ENCODE data around the gene METAP1D.

METAP1D gene

DNA sequence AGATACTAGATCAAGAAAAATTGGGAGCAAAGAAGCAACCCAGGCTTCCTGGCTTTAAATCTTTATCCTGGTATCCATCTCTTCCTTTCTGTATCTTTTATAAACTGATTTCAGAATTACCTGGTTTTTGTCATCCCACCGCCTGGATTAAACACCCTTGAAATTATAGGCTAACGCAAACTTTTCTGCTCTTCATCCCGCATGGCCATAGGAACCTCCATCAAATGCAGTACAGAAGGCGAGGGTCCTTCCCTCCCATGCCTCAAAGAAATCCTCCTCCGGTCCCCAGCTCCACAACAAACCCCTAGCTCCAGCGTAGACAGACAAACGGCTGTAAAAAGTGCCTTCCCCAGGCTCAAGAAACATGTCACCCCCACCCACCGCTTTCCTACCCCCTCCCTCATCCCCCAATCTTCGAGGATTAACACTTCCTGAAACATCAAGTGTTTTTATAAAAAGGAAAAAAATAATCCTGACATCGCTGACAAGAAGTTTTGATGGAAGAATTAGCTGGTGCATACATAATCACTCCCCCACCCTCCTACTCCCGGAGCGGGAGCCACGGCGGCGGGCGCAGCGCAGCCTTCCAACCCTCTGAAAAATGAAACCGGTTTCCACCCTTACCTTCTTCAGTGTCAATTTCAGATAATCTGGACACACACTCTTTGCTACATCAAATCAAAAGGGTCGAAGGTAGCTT, 93.1 kb downstream of the METAP1D start:
- DNase-seq: no peak

DNA sequence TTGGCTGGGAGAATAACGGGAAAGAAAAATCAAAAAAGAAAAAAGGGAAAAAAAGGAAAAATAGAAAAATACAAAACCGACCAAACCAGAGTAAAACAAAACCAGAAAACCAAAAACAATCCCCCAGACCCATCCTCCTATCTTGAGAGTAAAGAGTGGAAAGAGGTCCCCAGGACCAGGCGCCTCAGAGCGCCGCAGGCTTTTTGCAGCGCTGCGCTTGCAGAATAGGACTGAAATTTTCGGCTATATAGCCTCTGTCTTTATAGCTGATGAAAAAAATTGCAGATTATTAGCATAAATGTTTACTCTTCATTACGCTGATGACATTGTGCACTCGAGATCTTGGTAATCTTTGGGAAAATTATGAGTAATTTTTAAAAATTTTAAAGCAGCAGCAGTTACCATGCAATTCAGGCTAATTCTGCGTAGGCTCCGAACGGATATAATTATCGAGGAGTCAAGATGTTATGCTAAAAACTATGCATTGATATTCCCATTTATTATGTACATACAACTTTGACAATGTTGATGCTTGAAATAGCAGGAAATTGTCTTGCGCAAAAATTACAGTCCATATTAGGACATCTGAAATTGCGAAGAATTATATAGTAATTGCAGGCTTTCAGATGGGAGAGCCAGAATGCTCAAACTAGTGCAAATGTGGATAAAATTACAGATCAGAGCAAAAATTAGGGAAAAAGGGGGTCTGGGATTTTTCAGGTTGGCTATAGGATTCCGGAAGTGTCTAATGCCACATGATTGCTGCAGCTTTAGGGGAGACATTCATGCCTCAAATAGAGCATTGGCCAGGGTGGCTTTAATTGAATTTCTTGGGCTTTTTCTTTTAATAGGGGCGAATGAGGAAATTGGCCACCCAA, 93.9 kb downstream of the METAP1D start:
- no peak for DNase-seq

DNA sequence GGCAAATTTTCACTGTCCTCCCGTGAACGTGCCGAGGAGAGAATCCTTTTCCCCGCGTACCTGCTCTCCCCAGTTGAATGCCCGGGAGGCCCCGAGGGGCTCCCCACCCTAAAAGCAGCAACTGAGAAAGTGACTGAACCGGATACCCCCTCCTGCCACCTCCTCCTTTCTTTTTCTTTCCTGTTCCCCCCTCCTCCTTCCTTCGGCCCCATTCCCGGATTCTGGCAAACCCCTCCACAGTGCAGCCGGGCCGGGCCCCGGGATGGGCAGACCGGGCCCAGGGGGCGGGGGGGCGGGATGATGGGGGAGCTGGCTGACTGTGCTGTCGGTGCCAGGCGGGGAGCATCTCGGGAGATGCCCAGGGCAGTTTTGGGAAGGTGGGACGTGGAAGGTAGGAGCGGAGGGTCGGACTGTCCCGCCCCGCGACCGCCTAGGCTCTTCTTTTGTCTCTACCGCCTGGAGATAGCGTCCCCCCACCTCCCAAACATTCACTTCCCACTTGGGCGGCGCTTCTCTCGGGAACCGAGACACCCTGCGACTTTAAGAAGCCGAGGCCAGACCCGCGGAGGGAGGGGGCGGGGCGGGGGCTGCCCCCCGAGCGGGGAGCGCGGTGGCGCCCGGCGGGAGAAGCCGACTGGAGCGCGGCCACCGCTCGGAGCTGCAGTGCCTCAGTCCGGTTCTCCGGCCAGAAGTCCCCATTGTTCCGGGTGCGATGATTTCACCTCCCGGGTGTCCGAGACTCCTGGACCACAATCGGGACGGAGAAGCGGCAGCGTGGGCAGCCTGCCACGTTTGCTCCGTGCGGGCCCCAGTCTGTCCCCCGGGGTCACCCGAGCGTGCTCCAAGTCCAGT, 94.8 kb downstream of the METAP1D start:
- no peak for DNase-seq

DNA sequence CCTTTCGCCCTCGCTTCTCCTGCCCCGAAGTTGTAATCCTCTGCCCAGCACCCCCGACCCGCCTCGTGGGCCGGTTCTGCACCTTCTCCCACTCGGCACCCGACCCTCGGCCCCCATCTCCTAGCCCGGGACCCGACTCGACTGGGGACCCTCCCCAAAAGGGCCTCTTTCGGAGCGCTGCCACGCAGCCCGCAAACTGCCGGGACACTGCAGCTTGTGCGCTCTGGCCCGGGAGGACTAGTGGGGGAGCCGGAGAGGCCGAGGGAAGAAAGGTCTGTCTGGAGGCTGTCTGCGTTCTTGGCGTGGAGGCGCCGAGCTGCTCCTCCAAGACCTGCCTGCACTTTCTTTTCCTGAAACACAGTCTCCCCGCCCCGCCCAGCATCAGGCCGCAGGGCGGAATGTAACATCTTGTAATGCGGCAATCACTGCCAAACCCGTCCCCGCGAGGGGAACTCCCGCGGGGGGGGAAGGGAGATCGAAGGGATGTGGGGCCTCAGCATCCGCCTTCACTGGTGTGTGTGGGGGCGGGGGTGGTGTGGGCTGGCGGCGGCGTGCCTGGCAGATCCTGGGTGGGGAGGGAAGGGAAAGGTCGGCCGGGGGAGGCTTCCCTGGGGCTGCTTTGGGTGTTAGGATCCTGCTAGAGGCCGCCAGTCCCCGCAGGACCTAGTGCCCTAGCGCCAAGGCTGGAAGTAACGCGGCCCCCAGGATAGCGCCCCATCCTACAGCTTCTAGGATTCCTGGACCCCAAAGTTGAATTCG, 95.6 kb downstream of the METAP1D start:
- peak in 4 of 5 experiments; percentile 48 to 82 (median 72) for DNase-seq

DNA sequence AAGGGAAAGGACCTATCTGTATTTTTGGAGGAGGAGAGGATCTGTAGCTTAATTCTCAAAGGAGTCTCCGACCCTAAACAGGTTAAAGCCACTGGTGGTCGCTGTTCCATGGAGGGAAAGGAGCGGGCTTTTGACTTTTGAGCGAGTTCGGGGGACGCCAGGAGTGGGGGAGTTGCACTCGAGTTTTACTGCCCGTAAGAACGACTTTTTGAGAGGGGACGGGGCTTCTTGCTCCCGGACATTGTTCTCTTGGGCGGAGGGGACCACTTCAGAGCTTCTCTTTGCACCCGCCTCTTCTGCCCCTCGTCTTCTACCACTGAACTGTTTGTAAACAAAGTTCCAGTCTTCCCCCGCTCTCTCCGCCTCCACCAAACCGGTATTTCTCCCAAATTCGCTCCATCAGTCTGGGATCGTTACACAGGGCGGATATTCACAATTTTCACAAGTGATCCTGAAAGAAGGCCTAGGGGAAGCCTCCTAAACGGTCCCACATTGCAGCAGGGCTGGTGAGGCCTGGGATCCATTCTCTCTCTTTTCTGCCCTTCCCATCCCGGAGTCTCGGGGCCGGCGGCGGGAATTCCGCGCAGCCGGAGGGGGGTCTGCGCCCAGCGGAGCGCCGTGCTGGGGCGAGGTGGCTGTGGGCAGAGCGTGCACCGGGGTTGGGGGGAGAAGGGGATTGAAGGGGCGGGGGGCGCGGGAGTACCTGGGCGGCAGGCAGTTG, 96.3 kb downstream of the METAP1D start:
- no peak for DNase-seq

DNA sequence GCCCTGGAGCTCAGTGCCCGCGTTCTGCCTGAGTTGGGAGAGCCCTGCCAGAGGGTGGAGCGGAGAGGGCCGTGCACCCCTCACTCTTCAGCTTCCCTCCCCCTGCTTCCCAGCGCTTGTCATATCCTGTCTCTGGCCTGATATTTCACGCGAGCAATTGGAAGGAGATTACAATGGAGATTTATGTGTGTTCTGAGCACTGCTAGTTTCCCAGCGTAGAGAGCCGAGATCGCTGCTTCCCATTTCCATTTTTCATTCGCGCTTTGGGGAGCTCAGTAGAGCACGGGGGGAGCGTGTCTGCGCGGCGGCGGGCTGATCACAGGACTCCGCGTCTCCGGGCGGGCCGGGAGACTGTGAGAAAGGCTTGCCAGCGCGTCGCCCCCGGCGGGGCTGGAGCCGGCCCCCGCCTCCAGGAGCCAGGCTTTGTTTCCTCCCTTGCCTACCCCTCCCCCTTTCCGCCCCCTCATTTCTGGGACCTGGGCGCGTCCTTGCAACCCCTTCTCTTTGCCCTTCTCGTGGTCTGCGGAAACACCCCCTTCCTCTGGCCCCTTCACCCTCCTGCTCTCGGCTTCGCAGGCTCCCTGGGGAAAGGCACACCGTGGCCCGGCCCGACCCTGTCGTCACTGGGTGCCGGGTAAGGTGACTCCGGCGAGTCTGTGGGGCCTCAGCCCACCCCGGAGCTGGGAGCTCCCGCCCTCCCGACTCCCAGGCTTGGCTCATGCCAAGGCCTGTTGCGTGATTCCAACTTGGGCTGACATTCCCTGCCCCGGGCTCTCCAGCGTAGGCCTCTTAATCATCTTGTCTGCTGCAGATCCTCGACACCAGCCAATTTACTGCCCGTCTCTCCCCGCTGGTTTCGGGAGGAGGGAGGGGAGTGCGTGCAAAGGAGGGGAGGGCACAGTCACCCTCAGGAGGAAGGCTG, 97.1 kb downstream of the METAP1D start:
- DNase-seq: no peak

DNA sequence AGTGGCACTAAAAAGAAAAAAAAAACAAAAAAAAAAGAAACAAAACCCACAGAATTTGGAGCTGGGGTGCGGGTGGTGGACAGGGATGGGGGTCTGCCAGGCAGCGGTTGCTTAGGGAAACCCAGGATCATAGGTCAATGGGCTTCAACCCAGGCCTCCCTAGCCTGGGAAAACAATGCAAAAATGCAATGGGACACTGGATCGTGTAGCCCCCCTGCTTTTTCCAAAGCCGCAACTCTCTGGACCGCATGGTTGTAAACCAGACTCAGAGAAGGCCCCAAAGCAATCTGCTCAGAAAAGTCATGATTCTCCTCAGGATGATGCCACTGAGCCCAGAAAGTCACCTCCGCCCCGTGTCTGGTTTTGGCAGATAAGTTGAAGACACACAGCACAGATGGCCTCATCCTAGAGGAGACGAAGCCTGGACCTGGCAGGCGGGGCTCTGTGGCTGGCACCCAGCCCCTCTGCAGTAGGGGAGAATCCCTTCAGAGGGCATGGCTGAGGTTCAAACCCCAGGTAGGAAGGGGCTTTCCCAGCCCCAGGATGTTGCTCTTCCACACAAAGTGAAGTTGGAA, 97.9 kb downstream of the METAP1D start:
- DNase-seq: no peak

DNA sequence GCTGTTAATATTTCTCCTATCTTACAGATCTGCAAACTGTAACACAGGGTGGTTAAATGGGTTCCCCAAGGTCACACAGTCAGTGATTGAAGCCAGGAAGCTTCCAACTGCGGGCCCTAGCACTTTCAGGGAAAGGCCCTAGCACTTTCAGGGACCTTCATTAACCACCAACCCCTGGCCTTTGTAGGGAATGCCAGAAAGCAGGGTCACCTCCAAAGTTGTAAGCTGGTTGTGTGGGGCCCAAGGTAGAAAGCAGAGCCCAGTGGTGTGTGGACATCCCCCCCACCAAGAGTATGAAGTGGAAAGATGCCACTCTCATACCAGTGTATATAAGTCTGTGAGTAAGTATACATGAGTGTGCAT, 98.5 kb downstream of the METAP1D start:
- DNase-seq: no peak

DNA sequence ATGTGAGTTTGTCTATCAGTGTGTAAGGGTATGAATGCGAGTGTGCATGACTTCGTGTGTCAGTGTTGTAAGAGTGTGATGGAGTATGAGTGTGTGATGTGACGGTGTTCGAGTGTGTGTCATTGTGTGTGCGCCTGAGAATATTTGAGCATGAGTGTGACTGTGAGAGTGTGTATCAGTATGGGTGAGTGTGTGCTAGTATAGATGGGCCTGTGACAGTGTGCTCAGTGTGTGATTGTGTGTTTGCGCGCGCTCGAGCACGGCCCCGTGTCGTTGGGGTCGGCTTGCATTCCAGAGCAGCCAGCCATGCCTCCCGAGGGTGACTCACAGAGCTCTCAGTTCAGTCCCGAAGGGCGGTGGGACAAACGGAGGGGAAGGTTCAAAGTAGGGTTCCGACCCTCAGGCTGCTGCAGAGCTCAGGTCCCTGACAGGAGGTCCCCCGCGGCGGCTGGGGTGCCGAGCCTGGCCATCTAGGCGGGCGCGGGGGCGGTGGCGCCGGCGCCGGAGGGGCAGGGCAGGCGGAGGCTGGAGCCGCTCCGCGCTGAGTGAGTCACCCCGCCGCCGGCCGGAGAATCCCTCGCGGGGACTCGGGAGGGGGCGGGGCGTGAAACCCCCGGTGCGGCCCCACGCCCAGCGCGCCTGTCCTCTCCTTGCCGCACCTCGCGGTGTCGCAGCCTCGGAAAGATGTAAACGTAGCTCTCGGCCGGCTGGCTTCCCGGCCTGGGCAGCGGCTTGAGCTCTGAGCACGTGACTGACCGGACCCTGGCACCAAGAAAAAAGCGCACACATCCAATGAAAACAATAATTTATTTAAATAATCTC, 99.1 kb downstream of the METAP1D start:
- DNase-seq: no peak

DNA sequence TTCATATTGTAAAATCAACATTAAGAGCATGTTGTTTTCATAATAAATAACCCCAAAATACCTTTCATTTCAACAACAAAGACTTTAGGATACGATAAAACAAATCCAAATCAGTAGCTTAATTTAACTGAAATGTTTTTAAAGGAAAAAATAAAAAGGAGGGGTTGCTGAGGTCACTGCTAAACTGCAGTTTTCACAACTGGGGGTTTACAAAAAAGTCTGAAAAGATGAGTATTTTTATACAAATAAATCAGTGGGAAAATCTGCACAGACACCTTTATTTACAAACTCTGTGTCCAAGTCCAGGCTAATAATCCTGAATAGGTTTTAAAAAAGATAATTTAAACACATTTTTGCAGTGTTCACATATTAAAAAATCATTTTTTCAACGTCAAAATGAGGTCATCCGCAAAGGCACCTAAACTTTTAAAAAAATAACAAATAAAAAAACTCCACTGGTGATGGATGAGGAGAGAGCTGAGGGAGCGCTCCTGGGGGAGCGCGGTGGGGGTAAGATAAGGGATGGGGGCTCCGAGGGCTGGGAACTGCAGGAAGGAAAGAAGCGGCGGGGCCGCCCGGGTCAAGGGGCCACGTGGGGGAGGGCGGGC, 99.8 kb downstream of the METAP1D start:
- DNase-seq: no peak

DNA sequence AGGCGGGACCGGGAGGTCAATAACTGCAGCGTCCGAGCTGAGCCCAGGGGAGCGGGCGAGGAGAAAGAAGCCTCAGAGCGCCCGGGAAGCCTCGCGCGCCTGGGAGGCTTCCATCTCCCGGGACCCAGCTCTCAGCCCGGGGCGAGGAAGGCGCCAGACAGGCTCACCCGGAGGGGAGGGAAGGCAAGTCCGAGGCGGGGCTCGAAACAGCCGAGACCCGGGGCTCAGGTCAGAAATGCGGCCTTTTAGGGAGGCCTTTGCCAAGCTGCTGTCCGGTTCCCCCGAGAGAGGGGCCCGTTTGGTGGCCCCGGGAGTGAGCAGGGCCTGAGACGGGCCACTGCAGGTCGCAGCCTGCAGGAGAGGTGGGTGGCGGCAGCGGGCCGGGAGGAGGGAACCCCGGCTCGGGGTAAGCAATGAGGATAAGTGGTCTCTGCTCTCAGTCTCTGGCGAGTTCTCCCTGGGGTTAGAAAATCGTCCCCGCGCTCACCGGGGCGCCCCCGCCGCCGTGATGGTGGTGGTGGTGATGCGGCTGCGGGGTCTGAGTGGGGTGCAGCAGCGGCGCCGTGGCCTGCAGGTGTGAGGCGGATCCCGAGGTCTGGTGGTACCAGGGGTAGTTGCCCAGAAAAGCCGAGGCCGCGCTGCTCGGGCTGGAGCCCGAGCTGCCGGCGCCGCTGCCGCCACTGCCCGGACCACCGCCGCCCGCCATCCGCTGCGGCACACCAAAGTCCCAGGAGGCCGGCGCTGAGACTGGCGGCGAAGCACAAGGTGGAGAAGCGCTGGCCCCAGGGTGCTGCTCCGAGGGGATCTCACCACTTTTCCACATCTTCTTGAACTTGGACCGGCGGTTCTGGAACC, 100.6 kb downstream of the METAP1D start:
- DNase-seq: no peak

DNA sequence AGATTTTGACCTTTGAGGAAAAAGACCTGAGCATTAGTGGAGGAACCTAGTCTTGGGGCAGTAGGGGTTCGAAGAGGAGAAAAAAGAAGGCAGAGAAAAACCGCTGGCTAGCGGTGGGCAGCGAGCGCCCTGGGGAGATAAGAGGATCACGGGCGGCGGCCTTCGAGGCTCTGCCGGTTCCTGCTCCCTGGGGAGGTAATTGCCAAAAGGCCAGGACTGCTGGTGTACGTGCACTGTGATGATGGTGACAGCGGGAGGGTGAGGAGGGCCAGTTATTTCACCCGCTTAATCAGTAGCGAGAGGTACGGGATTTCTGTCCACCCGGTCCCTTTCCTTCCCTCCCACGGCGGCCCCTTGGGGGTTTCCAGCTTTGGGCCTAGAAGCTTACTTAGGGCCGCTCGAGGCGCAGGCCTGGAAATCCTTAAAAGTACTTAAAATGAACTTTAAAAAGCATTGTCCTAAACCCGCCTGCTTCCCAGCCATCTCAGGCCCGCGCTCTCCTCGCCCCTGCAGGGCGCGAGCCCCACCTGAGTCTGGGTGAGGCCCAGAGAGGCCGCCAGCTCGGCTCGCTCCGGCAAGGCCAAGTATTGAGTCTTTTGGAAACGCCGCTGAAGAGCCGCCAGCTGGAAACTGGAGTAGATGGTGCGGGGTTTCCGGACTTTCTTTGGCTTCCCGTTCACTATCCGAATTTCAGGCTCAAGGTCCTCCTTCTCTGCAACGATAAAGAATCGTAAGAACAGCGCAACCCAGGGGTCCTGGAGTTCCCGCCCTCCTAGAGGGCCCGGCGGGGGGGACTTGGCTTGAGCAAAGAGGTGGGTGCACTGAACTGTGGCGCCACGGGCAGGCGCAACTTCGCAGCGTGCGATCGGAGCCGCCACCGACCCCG, 101.4 kb downstream of the METAP1D start:
- DNase-seq: no peak

DNA sequence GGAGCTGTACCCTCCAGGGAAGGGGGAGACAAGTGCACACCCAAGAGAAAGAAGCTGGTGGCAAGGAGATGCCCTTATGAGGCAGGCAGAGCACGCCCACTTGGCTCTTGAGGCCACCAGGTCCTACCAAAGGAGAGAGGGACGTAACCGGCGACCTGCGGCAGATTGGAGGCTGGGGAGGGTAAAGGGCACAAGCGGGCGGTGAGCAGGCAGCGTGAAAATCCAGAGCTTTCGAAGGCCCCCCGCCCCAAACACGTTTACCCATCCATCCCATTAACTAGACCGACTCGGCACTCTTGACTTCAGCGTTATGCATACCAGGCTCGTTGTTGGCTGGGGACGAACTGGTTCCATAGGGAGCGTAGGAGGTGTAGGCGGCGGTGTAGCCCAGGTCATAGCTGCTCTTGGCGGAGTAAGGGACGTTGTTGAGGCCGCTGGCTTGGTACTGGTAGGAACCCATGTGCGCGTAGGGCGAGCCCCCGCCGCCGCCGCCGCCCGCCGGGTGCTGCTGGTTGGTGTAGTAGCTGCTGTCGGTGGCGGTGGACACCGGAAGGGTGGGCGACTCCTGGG, 102.2 kb downstream of the METAP1D start:
- peak in 2 of 5 experiments; percentile 38 to 47 for DNase-seq

DNA sequence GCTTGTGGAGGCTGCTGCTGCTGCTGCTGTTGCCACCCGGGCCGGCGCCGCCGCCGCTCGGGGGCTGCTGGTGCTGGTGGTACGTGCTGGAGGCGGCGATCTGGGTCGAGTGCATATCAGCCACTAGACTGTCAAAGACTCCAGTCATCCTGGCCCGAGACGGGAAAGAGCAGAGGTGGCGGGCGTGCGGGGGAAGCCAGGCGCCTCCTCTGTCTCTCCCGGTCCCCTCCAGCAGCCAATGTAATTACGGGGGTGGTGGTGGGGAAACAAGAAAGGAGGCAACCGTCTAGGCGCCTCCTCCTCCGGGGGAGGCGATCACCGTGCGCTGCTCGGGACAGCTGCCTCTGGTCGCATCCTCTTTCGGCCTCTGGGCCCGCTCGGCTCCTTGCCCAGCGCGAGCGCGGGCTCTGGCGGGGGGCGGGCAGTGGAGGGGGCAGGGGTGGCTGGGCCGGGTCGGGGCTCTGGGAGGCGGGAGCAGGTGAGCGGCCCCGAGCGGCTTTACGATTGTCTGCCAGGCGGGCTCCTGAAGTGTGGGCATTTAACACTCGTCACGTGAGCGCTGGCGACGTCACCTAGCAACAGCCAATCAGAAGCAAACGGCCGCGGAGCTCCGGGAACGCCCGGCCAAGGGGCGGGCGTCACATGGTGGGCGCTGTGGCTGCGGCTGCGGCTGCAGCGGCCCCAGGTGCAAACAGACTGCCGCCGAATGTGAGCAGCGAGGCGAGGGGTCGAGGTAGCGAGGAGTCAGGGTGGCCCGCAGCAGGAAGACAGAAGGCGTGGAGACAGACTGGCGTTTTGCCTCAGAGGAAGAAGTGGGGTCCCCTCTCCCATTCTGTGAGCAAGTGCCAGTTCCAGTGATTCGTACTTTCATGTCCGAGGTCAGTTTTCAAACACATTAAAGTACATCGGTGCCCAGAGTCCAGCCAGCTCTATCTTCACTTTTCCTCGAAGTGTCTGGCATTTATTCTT, 102.9 kb downstream of the METAP1D start, which contains the start of gene DLX2:
Gene DLX2, minus strand, starts transcription at position 510 of the 969 bp plus-strand sequence. Its CDS starts 362 bp downstream, at position 148.
- DNase-seq: peak in 4 of 5 experiments; percentile 52 to 80 (median 60)
